SK-N-MC (cell line): ENCODE data around the gene ECE1.

ENCODE experiments used
- EZH2 ChIP-seq: fragments of 200-600 bp; sonication (generic); IDR thresholded peaks from one replicate; pipeline ENCODE4 v1.6.1; 2017; ENCODE audit warnings: antibody characterized with exemption
- FOXP2 ChIP-seq: optimal IDR thresholded peaks from 2 replicates; pipeline ENCODE3; 2011; ENCODE audit warnings: mild to moderate bottlenecking, moderate library complexity; ENCODE audit not compliant: insufficient read depth; ENCODE audit errors: extremely low read length, control extremely low read depth
- POLR2AphosphoS5 ChIP-seq: IDR thresholded peaks from 2 replicates; pipeline ENCODE4 v1.6.1; 2012; ENCODE audit warnings: mild to moderate bottlenecking, low read depth, low read length, borderline replicate concordance

GRCh38 chr1:21297975-21298374, 7.7 kb upstream of the ECE1 start:
- no peak for TF ChIP-seq EZH2
- TF ChIP-seq POLR2AphosphoS5: no peak
- TF ChIP-seq FOXP2: no peak
